HEK293 (cell line): ENCODE data around the gene HEG1.

Source experiments
- CTCF ChIP-seq: fragments of 450-650 bp; formaldehyde crosslinking; IDR thresholded peaks from 2 replicates; pipeline ENCODE4 v1.5.1; 2016; ENCODE audit warnings: missing biosample characterization, missing genetic modification characterization
- EGR2 ChIP-seq: fragments of 450-650 bp; formaldehyde crosslinking; IDR thresholded peaks from 2 replicates; pipeline ENCODE4 v1.5.1; 2016; ENCODE audit warnings: low read depth, missing biosample characterization, missing genetic modification characterization
- YY1 ChIP-seq: fragments of 450-650 bp; formaldehyde crosslinking; IDR thresholded peaks from 2 replicates; pipeline ENCODE4 v1.5.1; 2018; ENCODE audit warnings: missing biosample characterization, missing genetic modification characterization
- ZBTB44 ChIP-seq: fragments of 450-650 bp; IDR thresholded peaks from 2 replicates; pipeline ENCODE4 v1.5.1; 2018; ENCODE audit warnings: missing biosample characterization, mild to moderate bottlenecking, missing genetic modification characterization
- ZNF37A ChIP-seq: fragments of 450-650 bp; IDR thresholded peaks from 2 replicates; pipeline ENCODE4 v1.5.1; 2018; ENCODE audit warnings: missing biosample characterization, missing genetic modification characterization
- ZNF843 ChIP-seq: fragments of 450-650 bp; formaldehyde crosslinking; IDR thresholded peaks from 2 replicates; pipeline ENCODE4 v1.5.1; 2016; ENCODE audit warnings: missing biosample characterization, missing genetic modification characterization

- no peak for TF ChIP-seq EGR2 (tag by site-specific recombination)
- TF ChIP-seq YY1 (tag by site-specific recombination), result no peak
- TF ChIP-seq ZBTB44 (tag by site-specific recombination), result no peak
- no peak for TF ChIP-seq ZNF843
- no peak for TF ChIP-seq CTCF
- no peak for TF ChIP-seq ZNF37A (tag by site-specific recombination)
These were observed 71.0 kb downstream of the HEG1 start for GRCh38 chr3:124984754-124985153.
